Suprapubic skin (tissue), 3 donors: ENCODE results near the gene VEPH1.

Source experiments
- POLR2A ChIP-seq, 2 donors: fragments of 450-650 bp; IDR thresholded peaks; one replicate each; pipeline ENCODE4 v1.6.1; 2017; ENCODE audit warnings: antibody characterized with exemption in 2 of 2, mild to moderate bottlenecking in 2 of 2, moderate library complexity in 2 of 2
- TF ChIP-seq, protein P1 (sequence below), 2 donors: fragments of 200-600 bp in 1 of 2; fragments of 450-650 bp in 1 of 2; sonication (generic) in 1 of 2; IDR thresholded peaks; one replicate each; pipeline ENCODE4 v1.5.1; 2016 to 2019; ENCODE audit warnings: antibody characterized with exemption in 2 of 2, mild to moderate bottlenecking in 1 of 2, moderate library complexity in 1 of 2

- TF ChIP-seq, protein P1, sequence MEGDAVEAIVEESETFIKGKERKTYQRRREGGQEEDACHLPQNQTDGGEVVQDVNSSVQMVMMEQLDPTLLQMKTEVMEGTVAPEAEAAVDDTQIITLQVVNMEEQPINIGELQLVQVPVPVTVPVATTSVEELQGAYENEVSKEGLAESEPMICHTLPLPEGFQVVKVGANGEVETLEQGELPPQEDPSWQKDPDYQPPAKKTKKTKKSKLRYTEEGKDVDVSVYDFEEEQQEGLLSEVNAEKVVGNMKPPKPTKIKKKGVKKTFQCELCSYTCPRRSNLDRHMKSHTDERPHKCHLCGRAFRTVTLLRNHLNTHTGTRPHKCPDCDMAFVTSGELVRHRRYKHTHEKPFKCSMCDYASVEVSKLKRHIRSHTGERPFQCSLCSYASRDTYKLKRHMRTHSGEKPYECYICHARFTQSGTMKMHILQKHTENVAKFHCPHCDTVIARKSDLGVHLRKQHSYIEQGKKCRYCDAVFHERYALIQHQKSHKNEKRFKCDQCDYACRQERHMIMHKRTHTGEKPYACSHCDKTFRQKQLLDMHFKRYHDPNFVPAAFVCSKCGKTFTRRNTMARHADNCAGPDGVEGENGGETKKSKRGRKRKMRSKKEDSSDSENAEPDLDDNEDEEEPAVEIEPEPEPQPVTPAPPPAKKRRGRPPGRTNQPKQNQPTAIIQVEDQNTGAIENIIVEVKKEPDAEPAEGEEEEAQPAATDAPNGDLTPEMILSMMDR (IDR thresholded peaks at IDR 0.05): no peak
- TF ChIP-seq POLR2A (IDR thresholded peaks at IDR 0.05): no peak
Observed at GRCh38 chr3:157280786-157281185, 222.4 kb downstream of the VEPH1 start.
